Activated CD4-positive, CD25-positive, alpha-beta regulatory T cell treated with anti-CD3 and anti-CD28 coated beads, Interleukin-2, amount 50 U/mL, for 72 hours (primary cell): Measurements from ENCODE around the gene XYLT1.

Experiments used
- DNase-seq: peaks from one replicate; pipeline ENCODE4 v3.0.0; 2021

The XYLT1 gene

GRCh38 chr16:17304491-17305119 is 166.2 kb downstream of the XYLT1 start:
- DNase-seq, result no peak

- DNase-seq, result no peak
These were observed 166.7 kb downstream of the XYLT1 start for GRCh38 chr16:17304106-17304490.

- DNase-seq, result no peak
These were observed 167.7 kb downstream of the XYLT1 start for GRCh38 chr16:17303101-17303500.

- DNase-seq, result no peak
These were observed 168.1 kb downstream of the XYLT1 start for GRCh38 chr16:17302620-17303019.

GRCh38 chr16:17302214-17302613 is 168.5 kb downstream of the XYLT1 start:
- no peak for DNase-seq

- no peak for DNase-seq
These were observed 169.1 kb downstream of the XYLT1 start for GRCh38 chr16:17301593-17302135.

- no peak for DNase-seq
These were observed 169.6 kb downstream of the XYLT1 start for GRCh38 chr16:17301184-17301583.

- DNase-seq, result no peak
These were observed 171.0 kb downstream of the XYLT1 start for GRCh38 chr16:17299790-17300189.

GRCh38 chr16:17298238-17298637 is 172.5 kb downstream of the XYLT1 start:
- DNase-seq, result no peak

GRCh38 chr16:17296431-17296830 is 174.3 kb downstream of the XYLT1 start:
- no peak for DNase-seq

- DNase-seq, result no peak
These were observed 174.8 kb downstream of the XYLT1 start for GRCh38 chr16:17295948-17296347.

- no peak for DNase-seq
These were observed 175.9 kb downstream of the XYLT1 start for GRCh38 chr16:17294856-17295255.

GRCh38 chr16:17293813-17294558 is 176.8 kb downstream of the XYLT1 start:
- no peak for DNase-seq

- DNase-seq, result no peak
These were observed 179.5 kb downstream of the XYLT1 start for GRCh38 chr16:17291289-17291688.

- DNase-seq, result no peak
These were observed 180.8 kb downstream of the XYLT1 start for GRCh38 chr16:17289674-17290635.

GRCh38 chr16:17289050-17289449 is 181.7 kb downstream of the XYLT1 start:
- no peak for DNase-seq

- DNase-seq, result no peak
These were observed 183.5 kb downstream of the XYLT1 start for GRCh38 chr16:17287166-17287800.

- no peak for DNase-seq
These were observed 184.3 kb downstream of the XYLT1 start for GRCh38 chr16:17286443-17286842.

- DNase-seq, result no peak
These were observed 187.7 kb downstream of the XYLT1 start for GRCh38 chr16:17283016-17283415.

GRCh38 chr16:17282247-17282646 is 188.5 kb downstream of the XYLT1 start:
- DNase-seq, result no peak

GRCh38 chr16:17281052-17281451 is 189.7 kb downstream of the XYLT1 start:
- DNase-seq, result no peak

GRCh38 chr16:17278988-17279387 is 191.8 kb downstream of the XYLT1 start:
- DNase-seq, result no peak

GRCh38 chr16:17277981-17278381 is 192.8 kb downstream of the XYLT1 start:
- no peak for DNase-seq
